Erythroblast (primary cell): ENCODE results near the gene TMEM35B.

Experiments used
- GATA1 ChIP-seq: IDR thresholded peaks from 2 replicates; pipeline ENCODE4 v1.6.1; 2011; ENCODE audit warnings: low read depth, mild to moderate bottlenecking, control low read depth, low read length, moderate library complexity
- POLR2A ChIP-seq: IDR thresholded peaks from 2 replicates; pipeline ENCODE4 v1.6.1; 2011; ENCODE audit warnings: mild to moderate bottlenecking, low read length

DNA sequence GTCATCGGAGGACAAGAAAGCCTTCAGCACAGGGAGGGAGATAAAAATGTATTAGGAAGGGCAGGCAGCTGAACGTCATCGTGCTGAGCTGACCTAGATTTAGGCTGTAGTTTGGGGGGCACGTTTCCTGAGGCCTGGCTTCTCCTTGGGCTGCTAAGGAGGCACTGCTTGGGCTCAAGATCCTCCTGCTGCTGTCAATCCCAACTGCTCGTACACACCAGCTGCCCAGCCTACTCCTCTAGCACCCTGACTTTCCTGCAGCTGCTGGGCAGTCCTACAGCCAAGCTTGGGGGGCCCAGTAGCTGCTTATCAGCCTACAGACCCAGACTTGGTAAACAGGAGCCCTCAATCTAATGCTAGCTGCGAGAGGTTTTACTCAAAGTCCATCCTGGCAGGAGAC lies 6.2 kb downstream of the TMEM35B start:
- TF ChIP-seq POLR2A, result no peak
- TF ChIP-seq GATA1, result no peak
